Stimulated activated naive B cell treated with anti-CD40 and anti-IgM and Interleukin-4, amounts not matched to agents 10 μg/mL and 1 μg/mL and 100 μg/mL, for 72 hours (primary cell): ENCODE results near the gene CLTC.
A peak's percentile ranks its signal among the peaks of the same experiment; 100 is the strongest.

Experiments used
- ATAC-seq, 2 donors: fragments of 150-1000 bp; cut with Tn5 transposase; replicated peaks; 2 replicates each; pipeline ENCODE4 v1.10.0; 2021; ENCODE audit warnings: moderate library complexity in 1 of 2
- DNase-seq: peaks from one replicate; pipeline ENCODE4 v3.0.0; 2021
- H3K27ac Mint-ChIP-seq: one replicate; pipeline ENCODE4 v1.8.0; 2022; ENCODE audit warnings: mild to moderate bottlenecking, mixed read lengths
- H3K27me3 Mint-ChIP-seq, 2 donors: one replicate each; pipeline ENCODE4 v1.8.0; 2022; ENCODE audit warnings: mixed read lengths in 2 of 2
- H3K36me3 Mint-ChIP-seq, 2 donors: one replicate each; pipeline ENCODE4 v1.8.0; 2022; ENCODE audit warnings: mixed read lengths in 2 of 2, mild to moderate bottlenecking in 1 of 2
- H3K4me1 Mint-ChIP-seq, 2 donors: one replicate each; pipeline ENCODE4 v1.8.0; 2022; ENCODE audit warnings: mixed read lengths in 2 of 2, mild to moderate bottlenecking in 1 of 2
- H3K4me3 Mint-ChIP-seq, 2 donors: one replicate each; pipeline ENCODE4 v1.8.0; 2022; ENCODE audit warnings: mild to moderate bottlenecking in 2 of 2, mixed read lengths in 2 of 2, moderate library complexity in 1 of 2
- H3K9me3 Mint-ChIP-seq, 2 donors: one replicate each; pipeline ENCODE4 v1.8.0; 2022; ENCODE audit warnings: mixed read lengths in 2 of 2, mild to moderate bottlenecking in 1 of 2

The CLTC gene

DNA sequence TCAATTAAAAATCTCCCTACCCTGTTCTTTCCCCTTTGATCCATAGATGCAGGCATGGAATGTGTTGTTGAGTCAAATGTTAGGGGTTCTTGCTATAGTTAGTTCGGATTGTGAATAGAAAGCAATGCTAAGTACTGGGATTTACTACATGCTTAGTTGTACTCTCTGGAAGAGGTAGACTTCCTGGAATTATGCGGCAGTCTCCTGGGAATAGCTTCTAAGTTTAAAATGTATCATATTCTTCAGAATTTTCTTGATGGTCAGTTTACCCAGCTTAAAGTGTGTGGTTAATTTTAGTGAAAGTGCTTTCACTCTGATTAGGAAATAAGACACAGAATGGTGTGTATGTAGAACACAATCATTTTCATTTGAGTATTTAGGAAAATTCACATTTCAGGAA, 3.5 kb downstream of the CLTC start:
- Mint-ChIP-seq H3K27me3 (no peaks in the 10 kb centered on the region), H3K4me1 (peaks cover 23 to 51% of the 10 kb centered on the region in 2 donors), H3K4me3 (peak overlapping the region; percentile 62 to 92), H3K36me3 (peaks cover 18 to 24% of the 10 kb centered on the region in 2 donors), H3K27ac (peak overlapping the region; percentile 0), H3K9me3 (no peaks in the 10 kb centered on the region)
- no peak for ATAC-seq
- no peak for DNase-seq

DNA sequence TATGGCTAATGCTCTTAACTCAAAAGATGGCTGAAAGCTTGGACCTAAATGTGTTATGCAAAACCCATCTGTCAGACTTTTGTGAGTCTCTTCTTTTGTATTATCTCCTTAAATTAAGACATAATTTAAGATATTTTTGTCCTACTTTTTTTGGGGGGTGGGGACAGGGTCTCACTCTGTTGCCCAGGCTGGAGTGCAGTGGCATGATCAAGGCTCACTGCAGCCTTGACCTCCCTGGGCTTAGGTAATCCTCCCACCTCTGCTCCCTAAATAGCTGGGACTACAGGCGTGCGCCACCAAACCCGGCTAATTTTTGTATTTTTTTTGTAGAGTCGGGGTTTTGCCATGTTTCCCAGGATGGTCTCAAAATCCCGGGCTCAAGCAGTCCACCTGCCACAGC, 7.1 kb downstream of the CLTC start:
- DNase-seq = no peak
- H3K9me3 Mint-ChIP-seq = no peaks in the 10 kb centered on the region
- H3K27ac Mint-ChIP-seq = no peak overlapping the region
- H3K36me3 Mint-ChIP-seq = peaks cover 22 to 24% of the 10 kb centered on the region in 2 donors
- ATAC-seq = no peak
- H3K27me3 Mint-ChIP-seq = no peaks in the 10 kb centered on the region
- H3K4me3 Mint-ChIP-seq = no peak overlapping the region
- peaks cover 30 to 67% of the 10 kb centered on the region in 2 donors for H3K4me1 Mint-ChIP-seq

DNA sequence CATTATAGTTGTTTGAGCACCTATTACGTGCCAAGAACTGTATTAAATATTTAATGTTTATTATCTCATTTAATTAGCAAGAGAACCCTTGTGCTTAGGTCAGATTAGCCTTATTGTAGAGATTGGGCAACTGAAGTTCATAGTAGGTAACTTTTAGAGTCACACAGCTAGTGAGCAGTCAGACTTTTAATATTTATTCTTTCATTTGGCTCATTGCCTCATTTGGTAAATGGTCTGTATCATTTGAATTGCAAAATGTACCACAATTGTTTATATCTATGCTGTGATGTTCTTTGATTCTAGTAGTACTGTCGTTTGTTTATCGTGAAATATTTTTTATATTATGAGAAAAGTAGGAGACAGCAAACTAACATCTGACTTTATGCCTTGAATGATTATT, 7.6 kb downstream of the CLTC start:
- no peak for DNase-seq
- no peaks in the 10 kb centered on the region for H3K27me3 Mint-ChIP-seq
- no peak overlapping the region for H3K4me3 Mint-ChIP-seq
- peaks cover 28 to 65% of the 10 kb centered on the region in 2 donors for H3K4me1 Mint-ChIP-seq
- H3K27ac Mint-ChIP-seq = no peak overlapping the region
- no peaks in the 10 kb centered on the region for H3K9me3 Mint-ChIP-seq
- no peak for ATAC-seq
- H3K36me3 Mint-ChIP-seq = peaks cover 22 to 24% of the 10 kb centered on the region in 2 donors

DNA sequence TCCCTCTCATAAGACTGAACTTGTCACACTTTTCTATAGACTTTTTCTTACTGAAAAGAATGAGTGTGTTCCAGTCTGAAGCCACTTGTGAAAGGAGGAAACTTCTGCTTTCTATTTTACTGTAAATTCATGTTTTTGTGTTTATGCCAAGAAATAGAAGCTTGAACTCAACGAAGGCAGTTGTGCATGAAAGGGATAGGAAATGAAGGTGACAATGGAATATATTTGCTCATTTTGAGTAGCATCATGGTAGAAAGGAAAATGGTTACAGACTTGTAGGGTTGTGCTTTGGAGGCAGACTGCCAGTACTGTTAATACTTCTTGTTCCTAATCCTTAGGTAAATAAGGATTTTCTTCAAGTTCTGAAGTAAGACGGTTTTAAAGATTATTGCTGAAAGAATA, 8.1 kb downstream of the CLTC start:
- no peaks in the 10 kb centered on the region for H3K9me3 Mint-ChIP-seq

DNA sequence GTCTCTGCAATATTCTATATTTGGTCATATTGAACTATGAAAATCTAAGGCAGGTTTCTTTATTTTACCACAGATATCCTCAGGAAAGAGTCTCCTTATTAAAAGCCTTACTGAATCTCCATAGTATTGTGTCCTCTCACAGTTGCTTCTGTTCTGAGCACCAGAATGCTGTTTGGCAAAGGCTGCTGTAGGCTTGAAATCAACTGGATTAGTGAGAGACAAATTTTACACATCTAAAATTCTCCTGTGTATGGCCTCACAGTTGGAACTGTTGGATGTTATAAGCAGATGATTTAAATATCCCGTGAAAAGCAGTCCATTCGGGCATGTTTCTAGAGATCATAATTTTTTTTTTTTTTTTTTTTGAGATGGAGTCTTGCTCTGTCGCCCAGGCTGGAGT, 9.5 kb downstream of the CLTC start:
- peaks cover 17 to 22% of the 10 kb centered on the region in 2 donors for H3K36me3 Mint-ChIP-seq
- no peaks in the 10 kb centered on the region for H3K9me3 Mint-ChIP-seq
- no peak overlapping the region for H3K4me3 Mint-ChIP-seq
- H3K27me3 Mint-ChIP-seq = no peaks in the 10 kb centered on the region
- H3K4me1 Mint-ChIP-seq = peaks cover 23 to 58% of the 10 kb centered on the region in 2 donors
- ATAC-seq (no peak), DNase-seq (no peak)
- no peak overlapping the region for H3K27ac Mint-ChIP-seq

More for the DNA sequence above, 8.1 kb downstream of the CLTC start:
- H3K36me3 Mint-ChIP-seq = peaks cover 22 to 24% of the 10 kb centered on the region in 2 donors
- peak overlapping the region; percentile 17 to 27 for H3K4me3 Mint-ChIP-seq
- H3K4me1 Mint-ChIP-seq = peaks cover 25 to 60% of the 10 kb centered on the region in 2 donors
- ATAC-seq (peak; percentile 84 to 96), DNase-seq (no peak)
- no peaks in the 10 kb centered on the region for H3K27me3 Mint-ChIP-seq
- H3K27ac Mint-ChIP-seq = peak overlapping the region; percentile 11

DNA sequence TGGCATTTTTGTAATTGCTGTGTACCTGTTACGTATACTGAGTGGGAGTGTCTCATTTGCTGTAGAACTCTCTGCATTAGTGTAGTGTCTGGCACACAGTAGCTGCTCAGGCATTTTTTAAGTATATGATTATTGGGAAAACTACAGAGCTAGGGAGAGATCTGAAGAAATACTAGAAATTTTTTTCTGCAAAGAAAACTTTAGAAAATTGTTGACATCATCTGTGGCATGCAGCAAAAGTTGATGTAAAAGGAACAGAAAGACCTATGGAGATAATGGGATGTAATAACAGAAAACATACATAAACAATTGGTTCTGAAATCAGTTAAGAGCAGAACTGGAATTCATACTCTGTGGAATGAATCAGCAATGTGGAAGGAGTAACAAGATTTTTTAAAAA, 11.6 kb downstream of the CLTC start:
- peaks cover 18 to 56% of the 10 kb centered on the region in 2 donors for H3K4me1 Mint-ChIP-seq
- ATAC-seq = no peak
- H3K9me3 Mint-ChIP-seq = no peaks in the 10 kb centered on the region
- H3K4me3 Mint-ChIP-seq = no peak overlapping the region
- H3K36me3 Mint-ChIP-seq = peaks cover 16 to 17% of the 10 kb centered on the region in 2 donors
- DNase-seq = no peak
- no peaks in the 10 kb centered on the region for H3K27me3 Mint-ChIP-seq
- peak overlapping the region; percentile 20 for H3K27ac Mint-ChIP-seq

DNA sequence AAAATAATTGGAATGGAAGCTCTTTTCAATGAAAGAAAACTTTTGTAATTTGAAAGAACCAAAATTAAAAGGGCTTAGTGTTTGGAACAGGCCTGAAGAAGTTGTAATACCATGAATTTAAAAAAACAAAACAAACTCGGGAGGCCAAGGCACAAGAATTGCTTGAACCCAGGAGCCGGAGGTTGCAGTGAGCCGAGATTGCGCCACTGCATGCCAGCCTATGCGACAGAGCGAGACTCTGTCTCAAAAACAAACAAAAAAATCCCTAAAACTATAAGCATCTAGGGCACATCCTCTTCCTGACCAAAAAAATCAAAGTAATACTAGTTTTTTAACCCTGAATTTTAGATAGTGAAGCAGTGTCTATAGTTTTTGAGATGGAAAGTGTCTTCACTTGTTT, 12.7 kb downstream of the CLTC start:
- Mint-ChIP-seq H3K27ac (no peak overlapping the region), H3K4me3 (no peak overlapping the region), H3K36me3 (peaks cover 17 to 18% of the 10 kb centered on the region in 2 donors), H3K4me1 (peaks cover 17 to 58% of the 10 kb centered on the region in 2 donors), H3K27me3 (no peaks in the 10 kb centered on the region), H3K9me3 (no peaks in the 10 kb centered on the region)
- ATAC-seq (no peak), DNase-seq (no peak)

DNA sequence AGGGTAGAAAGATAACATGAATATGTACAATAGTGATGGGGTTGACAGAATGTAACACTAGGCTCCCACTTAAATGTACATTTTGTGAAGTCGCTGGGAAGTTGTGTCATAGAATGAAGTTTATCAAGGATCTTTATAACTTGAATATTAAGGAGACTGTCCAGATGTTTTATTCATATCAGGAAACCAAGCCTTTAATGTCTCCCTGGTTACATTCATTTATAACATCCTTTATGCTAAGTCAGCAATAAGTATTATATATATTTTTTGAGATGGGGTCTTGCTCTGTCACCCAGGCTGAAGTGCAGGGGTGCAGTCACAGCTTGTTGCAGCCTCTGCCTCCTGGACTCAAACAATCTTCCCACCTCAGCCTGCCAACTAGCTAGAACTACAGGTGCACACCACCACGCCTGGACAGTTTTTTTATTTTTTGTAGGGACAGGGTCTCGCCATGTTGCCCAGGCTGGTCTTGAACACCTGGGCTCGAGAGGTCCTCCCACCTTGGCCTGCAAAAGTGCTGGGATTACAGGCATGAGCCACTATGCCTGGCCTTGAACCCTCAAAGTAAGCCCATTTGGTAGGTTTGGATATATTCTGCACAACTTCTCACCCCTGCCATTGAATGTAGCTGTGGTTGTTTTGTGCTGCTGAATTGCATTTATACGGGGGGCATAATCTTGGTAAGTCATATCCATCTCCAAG, 14.1 kb downstream of the CLTC start:
- Mint-ChIP-seq H3K27me3 (no peaks in the 10 kb centered on the region), H3K4me1 (peaks cover 14 to 57% of the 10 kb centered on the region in 2 donors), H3K36me3 (peaks cover 17 to 18% of the 10 kb centered on the region in 2 donors), H3K27ac (no peak overlapping the region), H3K4me3 (no peak overlapping the region), H3K9me3 (no peaks in the 10 kb centered on the region)
- no peak for DNase-seq
- ATAC-seq = no peak

DNA sequence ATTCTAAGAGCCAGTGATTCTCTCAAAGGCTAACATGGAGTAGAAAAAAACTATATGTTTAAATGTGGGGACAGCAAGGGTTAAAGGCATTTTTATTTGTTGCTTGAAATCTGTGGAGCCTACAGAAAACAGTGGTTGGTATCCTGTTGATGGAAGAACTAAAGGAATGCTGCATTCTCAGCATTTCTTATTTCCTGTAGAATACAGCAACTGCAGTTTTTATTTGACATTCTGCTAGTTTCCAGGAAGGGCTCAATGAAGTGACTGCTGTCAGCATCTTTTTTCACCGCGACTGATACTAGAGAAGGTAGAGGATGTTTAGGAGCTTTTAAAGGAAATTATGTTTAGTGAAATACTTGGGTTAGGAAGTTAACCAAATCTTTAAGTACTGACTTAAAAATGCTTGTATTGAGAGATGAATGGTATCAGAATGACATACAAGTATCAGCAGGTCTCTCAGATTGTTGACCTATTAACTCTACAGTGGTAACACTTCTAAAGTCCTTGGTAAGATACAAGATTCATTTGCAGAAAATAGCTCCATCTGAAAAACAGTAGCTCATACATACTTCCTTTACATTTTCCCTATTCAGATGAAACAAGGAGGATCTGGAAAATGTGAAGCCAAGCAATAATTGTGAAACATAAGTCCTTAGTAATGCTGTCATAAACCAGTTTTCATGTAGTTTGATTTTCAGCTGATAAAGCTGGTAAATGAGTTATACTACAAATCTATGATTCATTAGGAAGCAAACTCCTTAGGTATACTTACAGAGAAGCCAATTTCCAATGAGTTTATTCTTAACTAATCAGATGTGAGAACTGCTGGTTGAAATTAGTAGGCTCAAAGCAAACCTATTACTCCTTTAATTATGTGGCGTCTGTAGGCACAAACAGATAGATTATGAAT, 15.2 kb downstream of the CLTC start:
- no peaks in the 10 kb centered on the region for H3K27me3 Mint-ChIP-seq
- H3K36me3 Mint-ChIP-seq = peaks cover 11 to 13% of the 10 kb centered on the region in 2 donors
- H3K4me3 Mint-ChIP-seq = no peak overlapping the region
- H3K9me3 Mint-ChIP-seq = no peaks in the 10 kb centered on the region
- DNase-seq (no peak), ATAC-seq (no peak)
- peaks cover 15 to 53% of the 10 kb centered on the region in 2 donors for H3K4me1 Mint-ChIP-seq
- no peak overlapping the region for H3K27ac Mint-ChIP-seq

DNA sequence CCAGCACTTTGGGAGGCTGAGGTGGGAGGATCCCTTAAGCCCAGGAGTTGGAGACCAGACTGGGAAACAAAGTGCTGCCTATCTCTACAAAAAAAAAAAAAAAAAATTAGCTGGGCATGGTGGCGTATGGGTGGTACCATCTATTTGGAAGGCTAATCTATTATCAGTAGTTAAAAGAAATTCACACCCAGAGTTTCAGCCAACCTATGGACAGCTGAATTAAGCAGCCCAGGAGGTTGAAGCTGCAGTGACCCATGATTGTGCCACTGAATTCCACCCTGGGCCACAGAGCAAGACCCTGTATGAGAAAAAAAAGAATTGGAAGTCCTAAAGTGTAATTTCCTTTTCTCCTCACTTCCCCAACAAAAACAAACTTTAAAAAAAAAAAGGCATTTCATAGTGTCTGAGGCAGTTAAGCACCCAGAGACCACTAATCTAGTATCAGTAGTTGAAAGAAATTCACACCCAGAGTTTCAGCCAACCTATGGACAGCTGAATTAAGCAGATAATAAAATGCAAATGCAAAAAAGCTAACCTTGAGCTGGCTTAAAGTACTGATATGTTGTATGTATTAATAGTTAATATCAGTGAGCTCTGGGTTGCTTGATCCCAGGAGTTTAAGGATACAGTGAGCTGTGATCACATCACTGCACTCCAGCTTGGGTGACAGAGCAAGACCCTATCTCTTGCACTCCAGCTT, 18.1 kb downstream of the CLTC start:
- H3K27ac Mint-ChIP-seq = no peak overlapping the region
- no peaks in the 10 kb centered on the region for H3K27me3 Mint-ChIP-seq
- H3K36me3 Mint-ChIP-seq = peaks cover 2 to 5% of the 10 kb centered on the region in 2 donors
- ATAC-seq (no peak), DNase-seq (no peak)
- H3K4me3 Mint-ChIP-seq = no peak overlapping the region
- H3K4me1 Mint-ChIP-seq = peaks cover 22 to 59% of the 10 kb centered on the region in 2 donors
- H3K9me3 Mint-ChIP-seq = no peaks in the 10 kb centered on the region

DNA sequence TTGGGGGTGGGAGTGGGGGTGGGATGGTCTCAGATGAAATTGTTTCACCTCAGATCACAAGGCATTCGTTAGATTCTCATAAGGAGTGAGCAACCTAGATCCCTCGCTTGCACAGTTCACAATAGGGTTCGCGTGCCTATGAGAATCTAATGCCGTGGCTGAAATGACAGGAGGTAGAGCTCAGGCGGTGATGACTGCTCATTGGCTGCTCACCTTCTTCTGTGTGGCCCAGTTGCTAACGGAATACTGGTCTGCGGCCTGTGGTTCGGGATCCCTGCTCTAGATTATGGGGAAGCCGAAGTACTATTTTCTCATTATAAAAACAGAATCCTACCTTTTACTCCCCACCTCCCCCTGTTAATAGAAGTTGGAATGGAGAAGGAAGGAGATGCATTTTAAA, 18.9 kb downstream of the CLTC start:
- H3K27ac Mint-ChIP-seq = no peak overlapping the region

DNA sequence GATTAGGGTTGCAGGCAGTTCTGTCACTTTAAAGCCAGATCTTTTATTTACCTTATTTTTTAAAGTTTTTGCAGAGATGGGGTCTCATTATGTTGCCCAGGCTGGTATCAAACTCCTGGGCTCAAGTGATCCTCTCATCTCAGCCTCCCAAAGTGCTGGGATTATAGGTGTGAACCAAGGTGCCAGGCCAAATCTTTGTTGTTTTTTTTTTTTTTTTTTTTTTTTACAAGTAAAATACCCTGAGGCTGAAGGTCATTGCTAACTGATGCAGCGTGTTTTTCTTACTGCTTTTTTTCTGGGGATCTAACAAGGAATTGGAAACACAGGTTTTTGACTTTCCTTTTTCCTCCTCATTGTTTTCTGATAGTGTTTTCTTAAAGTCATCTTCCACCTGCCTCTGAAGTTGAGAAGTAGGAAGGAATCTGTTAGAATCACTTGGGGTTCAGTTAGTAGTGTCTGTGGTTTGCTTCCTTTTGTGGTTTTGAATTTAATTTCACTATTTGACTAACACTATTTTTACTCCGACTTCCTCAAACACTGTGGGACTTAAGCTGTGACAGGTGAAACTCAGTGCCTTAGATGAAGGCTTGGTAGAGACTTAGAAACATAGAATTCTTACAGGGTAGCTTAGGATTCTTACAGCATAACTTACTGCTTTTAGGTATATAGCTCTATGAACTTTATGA, 22.2 kb downstream of the CLTC start:
- no peaks in the 10 kb centered on the region for H3K9me3 Mint-ChIP-seq
- peaks cover 14 to 25% of the 10 kb centered on the region in 2 donors for H3K36me3 Mint-ChIP-seq
- peak overlapping the region; percentile 65 for H3K27ac Mint-ChIP-seq
- peak overlapping the region; percentile 64 to 69 for H3K4me3 Mint-ChIP-seq
- DNase-seq = no peak
- ATAC-seq = peak; percentile 97 to 98
- H3K27me3 Mint-ChIP-seq = no peaks in the 10 kb centered on the region
- H3K4me1 Mint-ChIP-seq = peaks cover 32 to 70% of the 10 kb centered on the region in 2 donors

More for the DNA sequence above, 18.9 kb downstream of the CLTC start:
- no peak for ATAC-seq
- H3K9me3 Mint-ChIP-seq = no peaks in the 10 kb centered on the region
- no peaks in the 10 kb centered on the region for H3K27me3 Mint-ChIP-seq
- no peak overlapping the region for H3K4me3 Mint-ChIP-seq
- peaks cover 2 to 11% of the 10 kb centered on the region in 2 donors for H3K36me3 Mint-ChIP-seq
- DNase-seq = no peak
- peaks cover 26 to 61% of the 10 kb centered on the region in 2 donors for H3K4me1 Mint-ChIP-seq

DNA sequence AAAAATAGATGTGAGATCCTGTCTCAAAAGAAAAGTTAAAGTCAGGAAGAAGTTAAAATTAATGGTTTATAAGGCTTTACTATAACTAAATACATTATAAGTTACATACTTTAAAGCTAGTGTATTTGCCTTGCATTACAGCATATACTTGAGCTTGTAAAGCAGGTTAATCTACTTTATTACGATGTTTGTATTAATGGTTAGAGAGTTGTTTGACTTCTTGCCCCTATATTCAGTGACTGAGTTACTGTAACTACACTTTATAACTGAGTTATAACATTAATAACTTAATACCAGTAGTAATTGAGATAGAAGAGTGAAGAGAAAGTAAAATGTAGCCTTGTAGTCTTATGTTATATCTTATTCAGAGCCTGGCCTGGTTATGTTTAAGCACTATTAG, 22.9 kb downstream of the CLTC start:
- H3K27ac Mint-ChIP-seq = peak overlapping the region; percentile 48

More for the DNA sequence above, 22.9 kb downstream of the CLTC start:
- H3K36me3 Mint-ChIP-seq = peaks cover 18 to 31% of the 10 kb centered on the region in 2 donors
- no peaks in the 10 kb centered on the region for H3K9me3 Mint-ChIP-seq
- H3K4me3 Mint-ChIP-seq = peak overlapping the region; percentile 64 to 69
- DNase-seq (no peak), ATAC-seq (no peak)
- H3K4me1 Mint-ChIP-seq = peaks cover 32 to 70% of the 10 kb centered on the region in 2 donors
- no peaks in the 10 kb centered on the region for H3K27me3 Mint-ChIP-seq
